ENCODE results near the gene PDLIM7.

- TF ChIP-seq, protein P1, sequence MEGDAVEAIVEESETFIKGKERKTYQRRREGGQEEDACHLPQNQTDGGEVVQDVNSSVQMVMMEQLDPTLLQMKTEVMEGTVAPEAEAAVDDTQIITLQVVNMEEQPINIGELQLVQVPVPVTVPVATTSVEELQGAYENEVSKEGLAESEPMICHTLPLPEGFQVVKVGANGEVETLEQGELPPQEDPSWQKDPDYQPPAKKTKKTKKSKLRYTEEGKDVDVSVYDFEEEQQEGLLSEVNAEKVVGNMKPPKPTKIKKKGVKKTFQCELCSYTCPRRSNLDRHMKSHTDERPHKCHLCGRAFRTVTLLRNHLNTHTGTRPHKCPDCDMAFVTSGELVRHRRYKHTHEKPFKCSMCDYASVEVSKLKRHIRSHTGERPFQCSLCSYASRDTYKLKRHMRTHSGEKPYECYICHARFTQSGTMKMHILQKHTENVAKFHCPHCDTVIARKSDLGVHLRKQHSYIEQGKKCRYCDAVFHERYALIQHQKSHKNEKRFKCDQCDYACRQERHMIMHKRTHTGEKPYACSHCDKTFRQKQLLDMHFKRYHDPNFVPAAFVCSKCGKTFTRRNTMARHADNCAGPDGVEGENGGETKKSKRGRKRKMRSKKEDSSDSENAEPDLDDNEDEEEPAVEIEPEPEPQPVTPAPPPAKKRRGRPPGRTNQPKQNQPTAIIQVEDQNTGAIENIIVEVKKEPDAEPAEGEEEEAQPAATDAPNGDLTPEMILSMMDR (IDR thresholded peaks at IDR 0.05), result no peak
- TF ChIP-seq EZH2 (IDR thresholded peaks at IDR 0.05) (no peak), EZH2phosphoT487 (IDR thresholded peaks at IDR 0.05) (no peak)
Measured at GRCh38 chr5:177433658-177434217, 63.7 kb downstream of the PDLIM7 start.
